K562 (cell line): ENCODE data around the gene CYYR1. TPM values are rescaled to one million over a fixed set of nuclear protein-coding genes. Genes with fewer than 3 reads are reported as not detected.

ENCODE experiments used
- ATAC-seq: fragments of 200-7000 bp; cut with Tn5 transposase; 3 replicates; pipeline ENCODE4 v1.9.1; 2020; ENCODE audit warnings: moderate library complexity
- BruUV-seq: library from RNA; stranded (reverse); fragments of 400-500 nt; replicated peaks from 2 replicates; lab custom pipeline; 2021; lab: Mats Ljungman, UMichigan
- CTCF ChIA-PET: fragments of 300-600 bp; formaldehyde crosslinking; extraction: SDS; loops from one replicate; lab custom pipeline; 2021; ENCODE audit warnings: low intra/inter-chr PET ratio; lab: Yijun Ruan, JAX
- POLR2A ChIA-PET: fragments of 300-600, 350-650 bp; sonication (Branson Sonifier 250); formaldehyde crosslinking; extraction: SDS; loops from one replicate; lab custom pipeline; 2021; ENCODE audit warnings: antibody characterized with exemption, inconsistent platforms; lab: Yijun Ruan, JAX
- DNase-seq, 4 experiments: peaks; one replicate each; pipeline versions ENCODE4 v3.0.0 to v3.0.0-alpha.2; 2011 to 2018; ENCODE audit warnings: low spot score in 3 of 4, mixed read lengths in 3 of 4; ENCODE audit errors: extremely low read depth in 1 of 4
- FAIRE-seq: peaks from 2 replicates; lab custom pipeline; 2011; peaks lifted over from hg19 to GRCh38; lab: Jason Lieb, UNC
- H2AFZ ChIP-seq: 2 replicates; pipeline ENCODE4 v1.6.0; 2011; ENCODE audit warnings: low read depth, low read length, control low read depth, inconsistent platforms
- H3K27ac ChIP-seq: fragments of 200-600 bp; 3 replicates; pipeline ENCODE4 v1.8.0; 2011; ENCODE audit warnings: low read depth, mild to moderate bottlenecking, control low read depth, inconsistent platforms, low read length, moderate library complexity, mixed read lengths; ENCODE audit errors: extremely low read depth
- H3K27me3 ChIP-seq, 2 experiments: fragments of 300-600 bp in 1 of 2; 2 replicates in 1 of 2; 3 replicates in 1 of 2; pipeline versions ENCODE4 v1.6.0 to v1.8.0; 2011; ENCODE audit warnings: inconsistent platforms in 2 of 2, low read length in 2 of 2, mild to moderate bottlenecking in 1 of 2, mixed read lengths in 1 of 2, moderate library complexity in 1 of 2; ENCODE audit not compliant: control insufficient read depth in 2 of 2, insufficient read depth in 2 of 2
- H3K36me3 ChIP-seq: fragments of 300-600 bp; 3 replicates; pipeline ENCODE4 v1.8.0; 2011; ENCODE audit warnings: mild to moderate bottlenecking, low read length, inconsistent platforms; ENCODE audit not compliant: control insufficient read depth, insufficient read depth
- H3K4me1 ChIP-seq, 2 experiments: fragments of 200-600 bp in 1 of 2; replicated peaks in 1 of 2; 2 replicates in 1 of 2; 3 replicates in 1 of 2; pipeline versions ENCODE4 v1.5.1 to v1.8.0; 2011; ENCODE audit warnings: inconsistent platforms in 2 of 2, low read length in 2 of 2, mild to moderate bottlenecking in 1 of 2, mixed read lengths in 1 of 2, moderate library complexity in 1 of 2; ENCODE audit not compliant: control insufficient read depth in 2 of 2, insufficient read depth in 2 of 2
- H3K4me2 ChIP-seq: 2 replicates; pipeline ENCODE4 v1.6.1; 2011; ENCODE audit warnings: low read length, control low read depth, inconsistent platforms, mixed read lengths; ENCODE audit not compliant: insufficient read depth
- H3K4me3 ChIP-seq: fragments of 200-600 bp; sonication (generic), shearing (Covaris generic); 2 replicates; pipeline ENCODE4 v1.5.1; 2016; ENCODE audit warnings: control low read depth, inconsistent platforms
- H3K79me2 ChIP-seq: fragments of 200-600 bp; 3 replicates; pipeline ENCODE4 v1.8.0; 2011; ENCODE audit warnings: low read length, inconsistent platforms; ENCODE audit not compliant: control insufficient read depth, insufficient read depth
- H3K9ac ChIP-seq, 2 experiments: 2 replicates each; pipeline versions ENCODE4 v1.6.0 to v1.6.1; 2011; ENCODE audit warnings: low read depth in 2 of 2, low read length in 2 of 2, control low read depth in 1 of 2, inconsistent platforms in 1 of 2, mild to moderate bottlenecking in 1 of 2, mixed read lengths in 1 of 2; ENCODE audit not compliant: insufficient read depth in 1 of 2
- H3K9me1 ChIP-seq: one replicate; pipeline ENCODE4 v1.6.0; 2011; ENCODE audit warnings: inconsistent platforms, mild to moderate bottlenecking, low read length, moderate library complexity; ENCODE audit not compliant: control insufficient read depth, insufficient read depth
- H3K9me3 ChIP-seq: replicated peaks from 2 replicates; pipeline ENCODE4 v1.5.1; 2011; ENCODE audit warnings: low read depth, low read length, inconsistent platforms; ENCODE audit not compliant: control insufficient read depth, insufficient read depth
- H4K20me1 ChIP-seq: replicated peaks from 2 replicates; pipeline ENCODE4 v1.6.1; 2011; ENCODE audit warnings: low read length, inconsistent platforms, mixed read lengths; ENCODE audit not compliant: control insufficient read depth, insufficient read depth
- BRF2 ChIP-seq: IDR thresholded peaks from 3 replicates; pipeline ENCODE4 v1.6.1; 2011; ENCODE audit warnings: borderline replicate concordance, mild to moderate bottlenecking; ENCODE audit not compliant: insufficient read length, insufficient read depth
- FOXK2 ChIP-seq, 2 experiments: fragments of 450-650 bp; IDR thresholded peaks in 1 of 2; conservative IDR thresholded peaks in 1 of 2; 2 replicates each; pipeline ENCODE4 v1.6.1; 2016; ENCODE audit warnings: low read depth in 2 of 2, mild to moderate bottlenecking in 1 of 2
- GABPB1 ChIP-seq: sonication (generic); formaldehyde crosslinking; IDR thresholded peaks from 2 replicates; pipeline ENCODE4 v1.8.0; 2022; ENCODE audit warnings: mild to moderate bottlenecking, missing genetic modification reagents
- GMEB1 ChIP-seq: fragments of 250-450 bp; sonication (Bioruptor Pico); IDR thresholded peaks from 2 replicates; pipeline ENCODE4 v1.4.0; 2020; ENCODE audit warnings: mild to moderate bottlenecking
- NBN ChIP-seq: fragments of 450-650 bp; IDR thresholded peaks from 2 replicates; pipeline ENCODE4 v1.6.1; 2016; ENCODE audit warnings: low read depth, mild to moderate bottlenecking
- NCOA1 ChIP-seq: fragments of 450-650 bp; IDR thresholded peaks from 2 replicates; pipeline ENCODE4 v1.6.1; 2016; ENCODE audit warnings: low read depth
- NUFIP1 ChIP-seq: fragments of 450-650 bp; IDR thresholded peaks from 2 replicates; pipeline ENCODE4 v1.6.1; 2018; ENCODE audit not compliant: partially characterized antibody
- PHB2 ChIP-seq: fragments of 450-650 bp; IDR thresholded peaks from 2 replicates; pipeline ENCODE4 v1.6.1; 2017; ENCODE audit warnings: low read depth
- PHF20 ChIP-seq: fragments of 450-650 bp; IDR thresholded peaks from 2 replicates; pipeline ENCODE4 v1.6.1; 2018; ENCODE audit not compliant: partially characterized antibody
- PRMT5 ChIP-seq: sonication (generic); formaldehyde crosslinking; IDR thresholded peaks from 2 replicates; pipeline ENCODE4 v1.5.0; 2020; ENCODE audit warnings: missing genetic modification reagents
- PRPF4 ChIP-seq: fragments of 200-400 bp; formaldehyde crosslinking; IDR thresholded peaks from one replicate; pipeline ENCODE4 v1.6.1; 2017; ENCODE audit warnings: low read length, low read depth, mild to moderate bottlenecking; ENCODE audit not compliant: insufficient read depth, poor library complexity, severe bottlenecking
- RBFOX2 ChIP-seq: fragments of 200-400 bp; formaldehyde crosslinking; IDR thresholded peaks from 2 replicates; pipeline ENCODE4 v1.6.1; 2017; ENCODE audit warnings: low read depth, mild to moderate bottlenecking, low read length, moderate library complexity
- SMARCE1 ChIP-seq: fragments of 450-650 bp; IDR thresholded peaks from 2 replicates; pipeline ENCODE4 v1.7.1; 2016; ENCODE audit warnings: mild to moderate bottlenecking
- U2AF2 ChIP-seq: fragments of 200-400 bp; formaldehyde crosslinking; optimal IDR thresholded peaks from 2 replicates; pipeline ENCODE3; 2017; ENCODE audit warnings: low read depth, mild to moderate bottlenecking, low read length
- ZBTB8A ChIP-seq: fragments of 450-650 bp; IDR thresholded peaks from 2 replicates; pipeline ENCODE4 v1.6.1; 2018; ENCODE audit warnings: mild to moderate bottlenecking, moderate library complexity; ENCODE audit not compliant: partially characterized antibody
- ZNF165 ChIP-seq: fragments of 250-450 bp; sonication (Bioruptor Pico); IDR thresholded peaks from 2 replicates; pipeline ENCODE4 v1.4.0; 2020; ENCODE audit warnings: borderline replicate concordance
- ZNF280B ChIP-seq: fragments of 250-450 bp; sonication (Bioruptor Pico); IDR thresholded peaks from 2 replicates; pipeline ENCODE4 v1.5.1; 2021; ENCODE audit warnings: mild to moderate bottlenecking
- ZNF311 ChIP-seq: fragments of 250-450 bp; sonication (Bioruptor Pico); IDR thresholded peaks from 2 replicates; pipeline ENCODE4 v1.4.0; 2020; ENCODE audit warnings: mild to moderate bottlenecking, moderate library complexity
- WGBS: fragments of 100-300 bp; shearing (Covaris generic); methylation state at CpG from one replicate; pipeline ENCODE4 v1.1.6; 2016; ENCODE audit warnings: low coverage, mixed read lengths; ENCODE audit not compliant: insufficient coverage; ENCODE audit errors: missing lambda C conversion rate; 5-methylcytosine and 5-hydroxymethylcytosine counted together
- in situ Hi-C: fragments of 300-500 bp; cut with MboI; formaldehyde crosslinking; loops from 4 replicates; pipeline ENCODE4 v1.15.0; 2018; ENCODE audit warnings: inconsistent platforms, mixed read lengths
- intact Hi-C: fragments of 100-400 bp; cut with micrococcal nuclease; formaldehyde crosslinking; loops from 2 replicates; pipeline ENCODE4 v1.14.2; 2022
- polyA plus RNA-seq, 8 experiments: library from polyadenylated mRNA; depleted of rRNA in 4 of 8; stranded (reverse) in 5 of 8; unstranded in 3 of 8; fragments of >200 nt; fragmentation: Nextera tagmentation in 2 of 8; fragmentation: Illumina TruSeq in 1 of 8; extraction: Ambion mirVana in 2 of 8; extraction: Trizol in 1 of 8; gene quantifications; 2 replicates each; pipeline versions ENCODE4 v1.2.1 to v1.2.3, GENCODE V29; 2011 to 2014; ENCODE audit warnings: inconsistent platforms in 1 of 8, missing spikeins in 1 of 8
- total RNA-seq, 7 experiments: library from RNA; depleted of rRNA in 6 of 7; stranded (reverse); fragments of >200 nt in 6 of 7; fragmentation: Illumina TruSeq in 2 of 7; extraction: Trizol in 2 of 7; gene quantifications; 2 replicates each; pipeline versions ENCODE4 v1.2.1 to v1.2.3, GENCODE V29; 2011 to 2021; ENCODE audit warnings: low replicate concordance in 1 of 7

Gene CYYR1
- total and polyA plus RNA-seq, 9 of the 15 experiments (the other 6 are each of a cell fraction or from before 2014, with no cell fraction given) = not detected

GRCh38 chr21:26508903-26509302 is 64.2 kb downstream of the CYYR1 start:
- no TSS peak for BruUV-seq
- POLR2A ChIA-PET = no interaction called here
- DNase-seq (no peak), FAIRE-seq (no peak), ATAC-seq (no peak)
- no peaks in the 10 kb centered on the region for H4K20me1 ChIP-seq
- no peak overlapping the region for H2AFZ ChIP-seq
- in situ Hi-C loops (no loop called here), intact Hi-C loops (no loop called here)
- H3K4me1 ChIP-seq = no peaks in the 10 kb centered on the region
- no peak for TF ChIP-seq ZNF165 (CRISPR knock-in tag)
- TF ChIP-seq PRMT5 (CRISPR knock-in tag) = no peak
- no peak for TF ChIP-seq PHF20
- no peak for TF ChIP-seq FOXK2 (conservative IDR thresholded peaks at IDR 0.05 in 1 of 2, IDR thresholded peaks at IDR 0.05 in 1 of 2; ENCODE audit: low read depth in 2 of 2)
- no peak for TF ChIP-seq PHB2
- TF ChIP-seq NBN = no peak
- no peak for TF ChIP-seq PRPF4
- TF ChIP-seq SMARCE1 = no peak
- no peak for TF ChIP-seq ZNF280B (CRISPR knock-in tag)
- no peak for TF ChIP-seq NUFIP1
- TF ChIP-seq GABPB1 (CRISPR knock-in tag) = no peak
- TF ChIP-seq ZNF311 = no peak
- no peak for TF ChIP-seq U2AF2
- TF ChIP-seq BRF2 = no peak
- no peak for TF ChIP-seq ZBTB8A
- TF ChIP-seq NCOA1 = no peak
- no peak for TF ChIP-seq RBFOX2
- TF ChIP-seq GMEB1 (CRISPR knock-in tag) = no peak
- H3K4me3 ChIP-seq = no peak overlapping the region
- 0 out of 2 replicates have a peak, but pooled peaks cover 3% of the 10 kb centered on the region for H3K9me3 ChIP-seq
- H3K9me1 ChIP-seq = no peaks in the 10 kb centered on the region
- 0% methylated on average over 2 of the region's 2 CpGs for WGBS
- CTCF ChIA-PET = no interaction called here
- H3K27me3 ChIP-seq = no peaks in the 10 kb centered on the region
- no peaks in the 10 kb centered on the region for H3K36me3 ChIP-seq
- H3K9ac ChIP-seq = no peak overlapping the region
- no peak overlapping the region for H3K4me2 ChIP-seq
- H3K79me2 ChIP-seq = no peaks in the 10 kb centered on the region
- H3K27ac ChIP-seq = no peak overlapping the region
